GM18508 (cell line): Measurements from ENCODE around the gene SELENOO.

ENCODE experiments used
- ATAC-seq: cut with Tn5 transposase; IDR thresholded peaks from one replicate; pipeline ENCODE4 v1.9.1; 2021; ENCODE audit warnings: moderate number of reproducible peaks; ENCODE audit not compliant: insufficient read depth, unreplicated experiment

SELENOO gene

GRCh38 chr22:50262460-50262911 is 61.7 kb downstream of the SELENOO start:
- ATAC-seq: no peak

- ATAC-seq: no peak
These were observed 62.3 kb downstream of the SELENOO start for GRCh38 chr22:50262973-50263617.

- no peak for ATAC-seq
These were observed 63.4 kb downstream of the SELENOO start for GRCh38 chr22:50264104-50264745.

- ATAC-seq: no peak
These were observed 64.3 kb downstream of the SELENOO start for GRCh38 chr22:50264946-50265669.

- no peak for ATAC-seq
These were observed 66.2 kb downstream of the SELENOO start for GRCh38 chr22:50266994-50267393.
